PFSK-1 (cell line): ENCODE data around the gene GRB10.

Source experiments
- FOXP2 ChIP-seq: optimal IDR thresholded peaks from 2 replicates; pipeline ENCODE3; 2011; ENCODE audit warnings: borderline replicate concordance, control low read depth, inconsistent platforms; ENCODE audit not compliant: insufficient read depth; ENCODE audit errors: extremely low read length, extremely low read depth
- POLR2AphosphoS5 ChIP-seq: IDR thresholded peaks from 2 replicates; pipeline ENCODE4 v1.6.1; 2012; ENCODE audit warnings: low read depth, mild to moderate bottlenecking, control low read depth, low read length, moderate library complexity
- SIN3A ChIP-seq: IDR thresholded peaks from 2 replicates; pipeline ENCODE4 v1.6.1; 2012; ENCODE audit warnings: mild to moderate bottlenecking, low read length, moderate library complexity, borderline replicate concordance; ENCODE audit not compliant: insufficient read depth
- TAF1 ChIP-seq: IDR thresholded peaks from 2 replicates; pipeline ENCODE4 v1.6.1; 2012; ENCODE audit warnings: low read length, control low read depth, borderline replicate concordance; ENCODE audit not compliant: insufficient read depth
- TF ChIP-seq, protein P1 (sequence below), 2 experiments: IDR thresholded peaks; 2 replicates each; pipeline versions ENCODE4 v1.6.1 to v1.8.0; 2011 to 2012; ENCODE audit warnings: low read depth in 2 of 2, low read length in 2 of 2, control low read depth in 1 of 2, inconsistent platforms in 1 of 2, mild to moderate bottlenecking in 1 of 2, moderate library complexity in 1 of 2; ENCODE audit not compliant: insufficient read depth in 1 of 2

The GRB10 gene

DNA sequence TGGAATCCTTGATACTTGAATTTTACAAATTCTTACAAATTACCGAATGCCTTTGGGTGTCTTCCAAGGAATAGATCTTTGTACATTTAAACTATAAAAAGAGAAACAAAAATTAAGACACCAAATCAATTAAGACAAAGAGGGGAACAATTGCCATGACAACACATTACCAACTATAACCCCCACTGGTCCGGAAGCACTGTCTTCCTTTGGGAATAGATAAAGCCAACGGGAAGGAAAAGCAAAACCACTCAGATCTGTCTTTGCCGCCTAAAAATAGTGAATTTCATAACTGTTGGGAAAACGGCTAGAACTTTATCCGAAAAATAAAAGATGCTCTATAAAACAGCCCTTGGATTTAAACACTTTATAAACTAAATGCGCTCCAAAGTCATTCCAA is 37.4 kb downstream of the GRB10 start:
- TF ChIP-seq POLR2AphosphoS5 = no peak
- TF ChIP-seq, protein P1, sequence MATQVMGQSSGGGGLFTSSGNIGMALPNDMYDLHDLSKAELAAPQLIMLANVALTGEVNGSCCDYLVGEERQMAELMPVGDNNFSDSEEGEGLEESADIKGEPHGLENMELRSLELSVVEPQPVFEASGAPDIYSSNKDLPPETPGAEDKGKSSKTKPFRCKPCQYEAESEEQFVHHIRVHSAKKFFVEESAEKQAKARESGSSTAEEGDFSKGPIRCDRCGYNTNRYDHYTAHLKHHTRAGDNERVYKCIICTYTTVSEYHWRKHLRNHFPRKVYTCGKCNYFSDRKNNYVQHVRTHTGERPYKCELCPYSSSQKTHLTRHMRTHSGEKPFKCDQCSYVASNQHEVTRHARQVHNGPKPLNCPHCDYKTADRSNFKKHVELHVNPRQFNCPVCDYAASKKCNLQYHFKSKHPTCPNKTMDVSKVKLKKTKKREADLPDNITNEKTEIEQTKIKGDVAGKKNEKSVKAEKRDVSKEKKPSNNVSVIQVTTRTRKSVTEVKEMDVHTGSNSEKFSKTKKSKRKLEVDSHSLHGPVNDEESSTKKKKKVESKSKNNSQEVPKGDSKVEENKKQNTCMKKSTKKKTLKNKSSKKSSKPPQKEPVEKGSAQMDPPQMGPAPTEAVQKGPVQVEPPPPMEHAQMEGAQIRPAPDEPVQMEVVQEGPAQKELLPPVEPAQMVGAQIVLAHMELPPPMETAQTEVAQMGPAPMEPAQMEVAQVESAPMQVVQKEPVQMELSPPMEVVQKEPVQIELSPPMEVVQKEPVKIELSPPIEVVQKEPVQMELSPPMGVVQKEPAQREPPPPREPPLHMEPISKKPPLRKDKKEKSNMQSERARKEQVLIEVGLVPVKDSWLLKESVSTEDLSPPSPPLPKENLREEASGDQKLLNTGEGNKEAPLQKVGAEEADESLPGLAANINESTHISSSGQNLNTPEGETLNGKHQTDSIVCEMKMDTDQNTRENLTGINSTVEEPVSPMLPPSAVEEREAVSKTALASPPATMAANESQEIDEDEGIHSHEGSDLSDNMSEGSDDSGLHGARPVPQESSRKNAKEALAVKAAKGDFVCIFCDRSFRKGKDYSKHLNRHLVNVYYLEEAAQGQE (IDR thresholded peaks at IDR 0.05; ENCODE audit: insufficient read depth in 1 of 2, low read depth in 2 of 2, low read length in 2 of 2) = no peak
- TF ChIP-seq TAF1 = no peak
- no peak for TF ChIP-seq SIN3A
- TF ChIP-seq FOXP2 = no peak

GRCh38 chr7:50743893-50744292 is 38.8 kb downstream of the GRB10 start:
- TF ChIP-seq, protein P1 (IDR thresholded peaks at IDR 0.05; ENCODE audit: insufficient read depth in 1 of 2, low read depth in 2 of 2, low read length in 2 of 2) = no peak
- TF ChIP-seq TAF1 (no peak), FOXP2 (no peak), SIN3A (no peak), POLR2AphosphoS5 (no peak)

DNA sequence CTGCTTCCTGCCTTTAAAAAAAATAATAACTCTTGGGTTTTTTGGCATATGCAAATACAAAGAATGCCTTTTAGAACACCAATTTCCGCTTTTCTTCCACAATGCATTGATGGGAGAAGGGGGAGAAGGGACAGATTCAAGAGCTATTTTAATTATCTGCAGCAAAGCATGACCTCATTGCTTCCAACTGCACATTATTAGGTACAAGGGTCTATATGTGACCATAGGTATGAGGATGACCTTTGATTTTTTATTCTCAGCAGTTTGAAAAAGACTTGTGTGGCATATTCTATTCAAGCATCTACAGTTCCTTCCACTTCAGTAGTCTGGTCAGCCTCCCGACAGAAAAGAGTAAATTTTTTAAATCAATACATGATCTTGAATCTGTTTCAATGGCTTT is 39.7 kb downstream of the GRB10 start:
- TF ChIP-seq, protein P1 (IDR thresholded peaks at IDR 0.05; ENCODE audit: insufficient read depth in 1 of 2, low read depth in 2 of 2, low read length in 2 of 2) = no peak
- TF ChIP-seq TAF1 (no peak), POLR2AphosphoS5 (no peak), FOXP2 (no peak), SIN3A (no peak)

GRCh38 chr7:50742401-50742800 is 40.3 kb downstream of the GRB10 start:
- TF ChIP-seq SIN3A (no peak), FOXP2 (no peak)

DNA sequence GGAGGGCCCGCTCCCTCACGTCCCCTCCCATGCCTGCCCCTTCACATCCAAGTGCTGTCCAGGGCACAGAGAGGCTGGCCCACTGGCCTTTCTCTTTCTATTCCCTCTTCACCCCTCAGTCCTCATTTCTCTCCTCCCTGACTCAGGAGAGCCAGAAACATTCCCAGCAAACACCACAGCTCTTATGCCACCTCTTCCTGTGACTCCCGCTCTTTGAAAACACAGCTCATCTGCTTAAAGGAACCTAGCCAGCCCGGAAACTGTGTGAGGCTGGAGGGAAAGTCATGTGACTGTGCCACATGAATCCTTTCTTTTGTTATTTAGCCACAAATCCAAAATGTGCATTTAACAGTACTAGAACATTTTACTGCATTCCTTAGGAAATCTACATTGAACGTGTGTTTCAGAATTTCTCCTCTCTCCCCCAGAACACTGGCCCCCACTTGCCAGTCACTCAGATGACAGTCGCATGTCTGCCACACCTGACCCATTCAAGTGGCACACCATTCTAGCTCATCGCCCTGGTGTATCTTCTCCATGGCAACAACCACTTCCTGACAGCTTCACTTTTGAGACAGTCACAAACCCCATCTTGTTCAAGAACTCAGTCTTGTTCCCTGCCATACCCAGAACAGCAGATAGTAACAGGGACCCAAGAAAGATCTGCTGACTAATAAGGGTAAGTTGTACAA is 42.8 kb downstream of the GRB10 start:
- TF ChIP-seq FOXP2 = no peak
- no peak for TF ChIP-seq TAF1
- TF ChIP-seq, protein P1 (IDR thresholded peaks at IDR 0.05; ENCODE audit: insufficient read depth in 1 of 2, low read depth in 2 of 2, low read length in 2 of 2) = no peak
- no peak for TF ChIP-seq SIN3A
- no peak for TF ChIP-seq POLR2AphosphoS5
